Measurements from ENCODE around the gene USP20.

- TF ChIP-seq, protein P1, sequence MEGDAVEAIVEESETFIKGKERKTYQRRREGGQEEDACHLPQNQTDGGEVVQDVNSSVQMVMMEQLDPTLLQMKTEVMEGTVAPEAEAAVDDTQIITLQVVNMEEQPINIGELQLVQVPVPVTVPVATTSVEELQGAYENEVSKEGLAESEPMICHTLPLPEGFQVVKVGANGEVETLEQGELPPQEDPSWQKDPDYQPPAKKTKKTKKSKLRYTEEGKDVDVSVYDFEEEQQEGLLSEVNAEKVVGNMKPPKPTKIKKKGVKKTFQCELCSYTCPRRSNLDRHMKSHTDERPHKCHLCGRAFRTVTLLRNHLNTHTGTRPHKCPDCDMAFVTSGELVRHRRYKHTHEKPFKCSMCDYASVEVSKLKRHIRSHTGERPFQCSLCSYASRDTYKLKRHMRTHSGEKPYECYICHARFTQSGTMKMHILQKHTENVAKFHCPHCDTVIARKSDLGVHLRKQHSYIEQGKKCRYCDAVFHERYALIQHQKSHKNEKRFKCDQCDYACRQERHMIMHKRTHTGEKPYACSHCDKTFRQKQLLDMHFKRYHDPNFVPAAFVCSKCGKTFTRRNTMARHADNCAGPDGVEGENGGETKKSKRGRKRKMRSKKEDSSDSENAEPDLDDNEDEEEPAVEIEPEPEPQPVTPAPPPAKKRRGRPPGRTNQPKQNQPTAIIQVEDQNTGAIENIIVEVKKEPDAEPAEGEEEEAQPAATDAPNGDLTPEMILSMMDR (conservative IDR thresholded peaks at IDR 0.05), result no peak
- TF ChIP-seq ZFX (IDR thresholded peaks at IDR 0.05), result no peak
Measured at GRCh38 chr9:129867136-129868022, 32.1 kb downstream of the USP20 start.

Measured in C4-2B (cell line).